ENCODE data around the gene AQP1. TPM values are rescaled to one million over a fixed set of nuclear protein-coding genes. Genes with fewer than 3 reads are reported as not detected.

The AQP1 gene
- total and polyA plus RNA-seq, 8 donors, result 3.8 to 158 (median 52.5) TPM

GRCh38 chr7:30927040-30927439, 15.4 kb downstream of the AQP1 start:
- DNase-seq, result no peak
- H3K27me3 ChIP-seq, result no peaks in the 10 kb centered on the region
- no peak overlapping the region for H3K4me3 ChIP-seq
- peaks cover 0 to 4% (median 2%) of the 10 kb centered on the region in 4 donors for H3K4me1 ChIP-seq
- H3K36me3 ChIP-seq, result peaks cover 3 to 56% (median 19%) of the 10 kb centered on the region in 4 donors
- no peak overlapping the region for H3K27ac ChIP-seq
- peaks cover 0 to 9% (median 4%) of the 10 kb centered on the region in 4 donors for H3K9me3 ChIP-seq
- intact Hi-C loops (cut with DNase I; ENCODE audit: low total_unique reads), result no loop called here
- WGBS, 5 donors, result 82 to 90% (median 86%) methylated on average over 3 of the region's 3 CpGs
- TF ChIP-seq EP300 (IDR thresholded peaks at IDR 0.05) (no peak), POLR2AphosphoS5 (IDR thresholded peaks at IDR 0.05) (no peak), POLR2A (IDR thresholded peaks at IDR 0.05) (no peak), CTCF (IDR thresholded peaks at IDR 0.05) (no peak)

GRCh38 chr7:30927559-30927958, 15.9 kb downstream of the AQP1 start:
- Histone ChIP-seq H3K9me3 (peaks cover 0 to 9% (median 4%) of the 10 kb centered on the region in 4 donors), H3K4me3 (no peak overlapping the region), H3K36me3 (peaks cover 3 to 51% (median 17%) of the 10 kb centered on the region in 4 donors), H3K27ac (no peak overlapping the region), H3K27me3 (no peaks in the 10 kb centered on the region), H3K4me1 (peaks cover 0 to 6% (median 0%) of the 10 kb centered on the region in 4 donors)
- TF ChIP-seq EP300 (IDR thresholded peaks at IDR 0.05) (no peak), POLR2A (IDR thresholded peaks at IDR 0.05) (no peak), POLR2AphosphoS5 (IDR thresholded peaks at IDR 0.05) (no peak), CTCF (IDR thresholded peaks at IDR 0.05) (no peak)
- intact Hi-C loops (cut with DNase I; ENCODE audit: low total_unique reads), result no loop called here
- DNase-seq, result no peak
- WGBS, 5 donors, result 59 to 91% (median 77%) methylated on average over 2 to 3 of the region's 3 CpGs

- peak in 1 of 2 donors; percentile 20 for DNase-seq
- intact Hi-C loops (cut with DNase I; ENCODE audit: low total_unique reads), result no loop called here
- no peak for TF ChIP-seq CTCF (IDR thresholded peaks at IDR 0.05)
- TF ChIP-seq POLR2AphosphoS5 (IDR thresholded peaks at IDR 0.05), result no peak
- TF ChIP-seq POLR2A (IDR thresholded peaks at IDR 0.05), result no peak
- no peak for TF ChIP-seq EP300 (IDR thresholded peaks at IDR 0.05)
- Histone ChIP-seq H3K27ac (no peak overlapping the region), H3K9me3 (peaks cover 0 to 9% (median 4%) of the 10 kb centered on the region in 4 donors), H3K27me3 (no peaks in the 10 kb centered on the region), H3K4me3 (no peak overlapping the region), H3K4me1 (peaks cover 0 to 6% (median 0%) of the 10 kb centered on the region in 4 donors), H3K36me3 (peaks cover 3 to 43% (median 13%) of the 10 kb centered on the region in 4 donors)
- 89 to 96% (median 94%) methylated on average over 8 to 13 of the region's 13 CpGs for WGBS, 5 donors
Observed at GRCh38 chr7:30928254-30928872, 16.7 kb downstream of the AQP1 start.

- WGBS, 5 donors, result 79 to 95% (median 92%) methylated on average over 4 of the region's 4 CpGs
- peaks cover 0 to 9% (median 4%) of the 10 kb centered on the region in 4 donors for H3K9me3 ChIP-seq
- DNase-seq, result no peak
- H3K4me1 ChIP-seq, result peaks cover 0 to 6% (median 0%) of the 10 kb centered on the region in 4 donors
- TF ChIP-seq POLR2A (IDR thresholded peaks at IDR 0.05), result no peak
- TF ChIP-seq EP300 (IDR thresholded peaks at IDR 0.05), result no peak
- no peak for TF ChIP-seq CTCF (IDR thresholded peaks at IDR 0.05)
- no peak for TF ChIP-seq POLR2AphosphoS5 (IDR thresholded peaks at IDR 0.05)
- no peaks in the 10 kb centered on the region for H3K27me3 ChIP-seq
- peak overlapping the region in 1 of 5 donors; percentile 65 for H3K27ac ChIP-seq
- H3K36me3 ChIP-seq, result peaks cover 0 to 29% (median 5%) of the 10 kb centered on the region in 4 donors
- no peak overlapping the region for H3K4me3 ChIP-seq
- intact Hi-C loops (cut with DNase I; ENCODE audit: low total_unique reads), result no loop called here
Observed at GRCh38 chr7:30929686-30930085, 18.0 kb downstream of the AQP1 start.
